B cell (primary cell): Measurements from ENCODE around the gene H3-3A. TPM values are rescaled to one million over a fixed set of nuclear protein-coding genes. Genes with fewer than 3 reads are reported as not detected.

Experiments used
- ATAC-seq: fragments of 200-7000 bp; cut with Tn5 transposase; one replicate; pipeline ENCODE4 v1.10.0; 2021; ENCODE audit warnings: low read depth, mild to moderate bottlenecking, moderate number of reproducible peaks, moderate library complexity
- CTCF ChIA-PET: fragments of 350-600 bp; sonication (Branson Sonifier 250); formaldehyde crosslinking; loops from one replicate; lab custom pipeline; 2021; ENCODE audit warnings: antibody characterized with exemption, inconsistent platforms; lab: Charles Lee
- POLR2A ChIA-PET: fragments of 350-600 bp; sonication (Branson Sonifier 250); formaldehyde crosslinking; loops from one replicate; lab custom pipeline; 2021; ENCODE audit warnings: antibody characterized with exemption; lab: Charles Lee
- DNase-seq: peaks from one replicate; pipeline ENCODE4 v3.0.0; 2013
- H2AFZ ChIP-seq: 2 replicates; pipeline ENCODE4 v1.6.1; 2012; ENCODE audit warnings: mild to moderate bottlenecking, low read depth, low read length; ENCODE audit not compliant: insufficient read depth, poor library complexity, severe bottlenecking
- H3K27ac ChIP-seq, 2 donors: 1 replicate in 1 of 2; 2 replicates in 1 of 2; pipeline ENCODE4 v1.5.1; 2012 to 2013; ENCODE audit warnings: low read length in 2 of 2, mild to moderate bottlenecking in 2 of 2, moderate library complexity in 1 of 2
- H3K27me3 ChIP-seq, 4 experiments: fragments of 200-600 bp in 1 of 4; sonication (generic) in 1 of 4; replicated peaks in 1 of 4; 1 replicate in 2 of 4; 2 replicates in 2 of 4; pipeline versions ENCODE4 v1.6.1 to v1.7.0; 2013 to 2016; ENCODE audit warnings: low read length in 3 of 4, mild to moderate bottlenecking in 2 of 4, mixed read lengths in 1 of 4, moderate library complexity in 1 of 4; ENCODE audit not compliant: insufficient read depth in 4 of 4, control insufficient read depth in 3 of 4; ENCODE audit errors: control extremely low read depth in 1 of 4
- H3K36me3 ChIP-seq, 2 experiments: replicated peaks in 1 of 2; 1 replicate in 1 of 2; 2 replicates in 1 of 2; pipeline versions ENCODE4 v1.6.1 to v1.7.1; 2013; ENCODE audit warnings: low read length in 1 of 2; ENCODE audit not compliant: insufficient read depth in 2 of 2, control insufficient read depth in 1 of 2; ENCODE audit errors: control extremely low read depth in 1 of 2, extremely low read depth in 1 of 2
- H3K4me1 ChIP-seq, 2 donors: fragments of 200-600 bp in 1 of 2; sonication (generic) in 1 of 2; 1 replicate in 1 of 2; 2 replicates in 1 of 2; pipeline versions ENCODE4 v1.5.1 to v1.6.1; 2013 to 2017; ENCODE audit warnings: low read length in 2 of 2; ENCODE audit not compliant: control insufficient read depth in 2 of 2, insufficient read depth in 2 of 2
- H3K4me2 ChIP-seq: replicated peaks from 2 replicates; pipeline ENCODE3; 2012; ENCODE audit warnings: mild to moderate bottlenecking, low read depth, low read length; ENCODE audit not compliant: poor library complexity, severe bottlenecking
- H3K4me3 ChIP-seq, 5 experiments: fragments of 200-600 bp in 1 of 5; sonication (generic) in 1 of 5; 1 replicate in 3 of 5; 2 replicates in 2 of 5; pipeline versions ENCODE4 v1.5.1 to v1.7.0; 2011 to 2016; ENCODE audit warnings: low read length in 4 of 5, mild to moderate bottlenecking in 4 of 5, low read depth in 2 of 5, control low read depth in 1 of 5, moderate library complexity in 1 of 5; ENCODE audit not compliant: insufficient read depth in 1 of 5; ENCODE audit errors: control extremely low read depth in 1 of 5, extremely low read depth in 1 of 5
- H3K79me2 ChIP-seq: fragments of 200-600 bp; sonication (generic); one replicate; pipeline ENCODE4 v1.6.0; 2016; ENCODE audit warnings: low read length; ENCODE audit not compliant: control insufficient read depth, insufficient read depth
- H3K9ac ChIP-seq: fragments of 200-600 bp; sonication (generic); 2 replicates; pipeline ENCODE4 v1.6.1; 2017; ENCODE audit warnings: mild to moderate bottlenecking, low read length, moderate library complexity
- H3K9me3 ChIP-seq, 3 donors: one replicate each; pipeline versions ENCODE4 v1.6.1 to v1.7.1; 2013; ENCODE audit warnings: low read length in 2 of 3; ENCODE audit not compliant: control insufficient read depth in 2 of 3, insufficient read depth in 1 of 3; ENCODE audit errors: control extremely low read depth in 1 of 3
- H4K20me1 ChIP-seq: 2 replicates; pipeline ENCODE4 v1.6.0; 2012; ENCODE audit warnings: mild to moderate bottlenecking, low read length; ENCODE audit not compliant: insufficient read depth, control insufficient read depth, poor library complexity, severe bottlenecking
- H3K27ac Mint-ChIP-seq: one replicate; pipeline ENCODE4 v1.8.0; 2021; ENCODE audit warnings: mixed read lengths
- H3K27me3 Mint-ChIP-seq: one replicate; pipeline ENCODE4 v1.8.0; 2021; ENCODE audit warnings: mixed read lengths
- H3K4me1 Mint-ChIP-seq: one replicate; pipeline ENCODE4 v1.8.0; 2021; ENCODE audit warnings: mixed read lengths
- H3K4me3 Mint-ChIP-seq: one replicate; pipeline ENCODE4 v1.8.0; 2021; ENCODE audit warnings: mixed read lengths
- H3K9me3 Mint-ChIP-seq: one replicate; pipeline ENCODE4 v1.8.0; 2022; ENCODE audit warnings: mixed read lengths; ENCODE audit not compliant: insufficient read depth
- CTCF ChIP-seq: fragments of 200-600 bp; IDR thresholded peaks from one replicate; pipeline ENCODE4 v1.8.0; 2022; ENCODE audit warnings: antibody characterized with exemption, mild to moderate bottlenecking
- EZH2 ChIP-seq: IDR thresholded peaks from 2 replicates; pipeline ENCODE4 v1.6.1; 2012; ENCODE audit warnings: borderline replicate concordance, low read depth, mild to moderate bottlenecking, moderate library complexity, low read length; ENCODE audit not compliant: insufficient read depth, poor library complexity, severe bottlenecking
- WGBS: methylation state at CpG from one replicate; pipeline ENCODE4 v1.1.5; 2013; ENCODE audit warnings: missing lambda C conversion rate; ENCODE audit not compliant: insufficient coverage; 5-methylcytosine and 5-hydroxymethylcytosine counted together
- intact Hi-C: fragments of 100-400 bp; cut with micrococcal nuclease; formaldehyde crosslinking; loops from one replicate; pipeline ENCODE4 v1.10.0; 2022
- polyA plus RNA-seq: library from polyadenylated mRNA; depleted of rRNA; stranded (reverse); fragments of >200 nt; gene quantifications from 2 replicates; pipeline ENCODE4 v1.2.3, GENCODE V29; 2012
- total RNA-seq, 2 donors: library from RNA; stranded (reverse); fragments of 120-200 nt in 1 of 2; gene quantifications; 1 replicate in 1 of 2; 2 replicates in 1 of 2; pipeline versions ENCODE4 v1.2.3 to v1.2.4, GENCODE V29; 2013 to 2022

H3-3A gene
- total and polyA plus RNA-seq, 2 donors (not counting 1 experiment from before 2014, with no cell fraction given): 349 to 561 TPM

- H3K27me3 ChIP-seq: no peaks in the 10 kb centered on the region
- H3K9me3 Mint-ChIP-seq: no peaks in the 10 kb centered on the region
- H4K20me1 ChIP-seq: no peaks in the 10 kb centered on the region
- peak overlapping the region; percentile 4 to 75 (median 54) for H3K4me3 ChIP-seq
- TF ChIP-seq CTCF (peak; percentile 20), EZH2 (no peak)
- ATAC-seq (no peak), DNase-seq (peak; percentile 22)
- H3K27me3 Mint-ChIP-seq: no peaks in the 10 kb centered on the region
- ChIA-PET POLR2A (interaction anchor here (0.6 to 5.6 kb wide), 17 partner anchors 11 to 1675 kb away, joined by 3 to 47 read pairs (median 11); partner anchors contain the start of genes H3-3A, SDE2 and WDR26), CTCF (interaction anchor here (0.8 to 7.2 kb wide), 15 partner anchors 9 to 634 kb away, joined by 3 to 107 read pairs (median 8); partner anchors contain the start of gene H3-3A)
- no peaks in the 10 kb centered on the region for H3K36me3 ChIP-seq
- peak overlapping the region; percentile 96 for H3K4me3 Mint-ChIP-seq
- no peaks in the 10 kb centered on the region for H3K79me2 ChIP-seq
- 30% methylated on average over 21 of the region's 23 CpGs for WGBS
- intact Hi-C loops: loop anchor here (1.0 kb wide), 2 partner anchors 9 to 26 kb away; no protein-coding TSS in a partner anchor
- peaks cover 42% of the 10 kb centered on the region for H3K4me1 Mint-ChIP-seq
- H3K27ac ChIP-seq: peak overlapping the region; percentile 83 to 84
- H3K9me3 ChIP-seq: no peaks in the 10 kb centered on the region
- H2AFZ ChIP-seq: peak overlapping the region; percentile 66
- peak overlapping the region; percentile 95 for H3K9ac ChIP-seq
- peak overlapping the region; percentile 98 for H3K27ac Mint-ChIP-seq
- H3K4me2 ChIP-seq: peak overlapping the region; percentile 77
- peaks cover 36 to 44% of the 10 kb centered on the region in 2 donors for H3K4me1 ChIP-seq
These were observed 46.7 kb downstream of the H3-3A start for GRCh38 chr1:226108935-226109828.
